ENCODE results near the gene DNAJC5.

The DNAJC5 gene

GRCh38 chr20:63882257-63883200 lies 12.4 kb upstream of the DNAJC5 start:
- no peaks in the 10 kb centered on the region for H3K79me1 ChIP-seq (ENCODE audit: low read length)
- H3K23ac ChIP-seq (ENCODE audit: low read length) = no peak overlapping the region
- no peak overlapping the region for H3K4me3 ChIP-seq (ENCODE audit: low read depth, low read length)
- H3K18ac ChIP-seq (ENCODE audit: low read length) = no peak overlapping the region
- no peak overlapping the region for H4K12ac ChIP-seq (ENCODE audit: low read depth, low read length)
- H3K79me2 ChIP-seq (ENCODE audit: control insufficient read depth, insufficient read depth, low read length, poor library complexity) = no peaks in the 10 kb centered on the region
- H3K4ac ChIP-seq (ENCODE audit: low read depth, low read length) = no peak overlapping the region
- H2BK120ac ChIP-seq (ENCODE audit: insufficient read depth, low read length, poor library complexity) = no peak overlapping the region
- H2AK5ac ChIP-seq (ENCODE audit: low read length) = no peak overlapping the region
- H3K9me3 ChIP-seq (ENCODE audit: insufficient read depth, low read depth, low read length) = no peaks in the 10 kb centered on the region
- no peak overlapping the region for H3K9ac ChIP-seq (ENCODE audit: low read length)
- no peak overlapping the region for H4K91ac ChIP-seq (ENCODE audit: low read depth, low read length)
- DNase-seq = no peak
- H2BK12ac ChIP-seq (ENCODE audit: low read length) = no peak overlapping the region
- no peak overlapping the region for H3K27ac ChIP-seq (ENCODE audit: low read depth, low read length)
- no peaks in the 10 kb centered on the region for H3K27me3 ChIP-seq (ENCODE audit: insufficient read depth, low read length)
- no CpG with 5 or more reads among the region's 28 CpGs for WGBS (ENCODE audit: extremely low coverage, insufficient coverage, insufficient read length)
- H3K36me3 ChIP-seq (ENCODE audit: control insufficient read depth in 1 of 2, insufficient read depth in 2 of 2, low read length in 2 of 2) = peaks cover 82% of the 10 kb centered on the region in 2 experiments
- H4K8ac ChIP-seq (ENCODE audit: low read depth, low read length) = no peak overlapping the region
- no peak overlapping the region for H3K14ac ChIP-seq (ENCODE audit: low read length)
- no peaks in the 10 kb centered on the region for H3K4me1 ChIP-seq (ENCODE audit: control insufficient read depth in 1 of 2, insufficient read depth in 2 of 2, low read length in 2 of 2)
- H2AFZ ChIP-seq (ENCODE audit: insufficient read depth, low read length, poor library complexity) = no peak overlapping the region
- H2BK5ac ChIP-seq (ENCODE audit: low read depth, low read length, poor library complexity) = no peak overlapping the region
- no peak overlapping the region for H3K4me2 ChIP-seq (ENCODE audit: low read length)

- Histone ChIP-seq H3K4me2 (ENCODE audit: low read length) (no peak overlapping the region), H4K91ac (ENCODE audit: low read depth, low read length) (no peak overlapping the region), H3K9ac (ENCODE audit: low read length) (no peak overlapping the region), H3K79me1 (ENCODE audit: low read length) (no peaks in the 10 kb centered on the region), H3K27me3 (ENCODE audit: insufficient read depth, low read length) (no peaks in the 10 kb centered on the region), H2AK5ac (ENCODE audit: low read length) (no peak overlapping the region), H3K4me3 (ENCODE audit: low read depth, low read length) (no peak overlapping the region), H2BK12ac (ENCODE audit: low read length) (no peak overlapping the region), H4K8ac (ENCODE audit: low read depth, low read length) (no peak overlapping the region), H3K79me2 (ENCODE audit: control insufficient read depth, insufficient read depth, low read length, poor library complexity) (no peaks in the 10 kb centered on the region), H3K4ac (ENCODE audit: low read depth, low read length) (no peak overlapping the region), H3K27ac (ENCODE audit: low read depth, low read length) (no peak overlapping the region), H3K23ac (ENCODE audit: low read length) (no peak overlapping the region), H3K4me1 (ENCODE audit: control insufficient read depth in 1 of 2, insufficient read depth in 2 of 2, low read length in 2 of 2) (no peaks in the 10 kb centered on the region), H2AFZ (ENCODE audit: insufficient read depth, low read length, poor library complexity) (no peak overlapping the region), H2BK120ac (ENCODE audit: insufficient read depth, low read length, poor library complexity) (no peak overlapping the region), H3K14ac (ENCODE audit: low read length) (no peak overlapping the region), H3K9me3 (ENCODE audit: insufficient read depth, low read depth, low read length) (no peaks in the 10 kb centered on the region), H4K12ac (ENCODE audit: low read depth, low read length) (no peak overlapping the region), H2BK5ac (ENCODE audit: low read depth, low read length, poor library complexity) (no peak overlapping the region), H3K18ac (ENCODE audit: low read length) (no peak overlapping the region), H3K36me3 (ENCODE audit: control insufficient read depth in 1 of 2, insufficient read depth in 2 of 2, low read length in 2 of 2) (peaks cover 82% of the 10 kb centered on the region in 2 experiments)
- DNase-seq = no peak
- no CpG with 5 or more reads among the region's 6 CpGs for WGBS (ENCODE audit: extremely low coverage, insufficient coverage, insufficient read length)
Measured at GRCh38 chr20:63883201-63883593, 11.7 kb upstream of the DNAJC5 start.

- H3K14ac ChIP-seq (ENCODE audit: low read length) = no peak overlapping the region
- H2BK12ac ChIP-seq (ENCODE audit: low read length) = no peak overlapping the region
- H3K9me3 ChIP-seq (ENCODE audit: insufficient read depth, low read depth, low read length) = no peaks in the 10 kb centered on the region
- H3K18ac ChIP-seq (ENCODE audit: low read length) = no peak overlapping the region
- no peak overlapping the region for H3K4me2 ChIP-seq (ENCODE audit: low read length)
- H4K12ac ChIP-seq (ENCODE audit: low read depth, low read length) = no peak overlapping the region
- H2BK5ac ChIP-seq (ENCODE audit: low read depth, low read length, poor library complexity) = no peak overlapping the region
- peaks cover 0 to 3% of the 10 kb centered on the region in 2 experiments for H3K4me1 ChIP-seq (ENCODE audit: control insufficient read depth in 1 of 2, insufficient read depth in 2 of 2, low read length in 2 of 2)
- no peak overlapping the region for H2BK120ac ChIP-seq (ENCODE audit: insufficient read depth, low read length, poor library complexity)
- no peak overlapping the region for H3K4me3 ChIP-seq (ENCODE audit: low read depth, low read length)
- no peak overlapping the region for H3K9ac ChIP-seq (ENCODE audit: low read length)
- no peak for DNase-seq
- H4K91ac ChIP-seq (ENCODE audit: low read depth, low read length) = no peak overlapping the region
- H2AK5ac ChIP-seq (ENCODE audit: low read length) = no peak overlapping the region
- H3K36me3 ChIP-seq (ENCODE audit: control insufficient read depth in 1 of 2, insufficient read depth in 2 of 2, low read length in 2 of 2) = peaks cover 79% of the 10 kb centered on the region in 2 experiments
- H3K79me2 ChIP-seq (ENCODE audit: control insufficient read depth, insufficient read depth, low read length, poor library complexity) = no peaks in the 10 kb centered on the region
- H3K79me1 ChIP-seq (ENCODE audit: low read length) = no peaks in the 10 kb centered on the region
- H2AFZ ChIP-seq (ENCODE audit: insufficient read depth, low read length, poor library complexity) = no peak overlapping the region
- H3K27me3 ChIP-seq (ENCODE audit: insufficient read depth, low read length) = no peaks in the 10 kb centered on the region
- no peak overlapping the region for H3K23ac ChIP-seq (ENCODE audit: low read length)
- no peak overlapping the region for H3K4ac ChIP-seq (ENCODE audit: low read depth, low read length)
- WGBS (ENCODE audit: extremely low coverage, insufficient coverage, insufficient read length) = no CpG with 5 or more reads among the region's 21 CpGs
- H3K27ac ChIP-seq (ENCODE audit: low read depth, low read length) = no peak overlapping the region
- no peak overlapping the region for H4K8ac ChIP-seq (ENCODE audit: low read depth, low read length)
Measured at GRCh38 chr20:63884506-63885263, 10.2 kb upstream of the DNAJC5 start.

- Histone ChIP-seq H3K4me2 (ENCODE audit: low read length) (no peak overlapping the region), H4K91ac (ENCODE audit: low read depth, low read length) (no peak overlapping the region), H4K8ac (ENCODE audit: low read depth, low read length) (no peak overlapping the region), H3K27me3 (ENCODE audit: insufficient read depth, low read length) (no peaks in the 10 kb centered on the region), H2BK120ac (ENCODE audit: insufficient read depth, low read length, poor library complexity) (no peak overlapping the region), H3K9me3 (ENCODE audit: insufficient read depth, low read depth, low read length) (no peaks in the 10 kb centered on the region), H3K18ac (ENCODE audit: low read length) (no peak overlapping the region), H3K14ac (ENCODE audit: low read length) (no peak overlapping the region), H2BK12ac (ENCODE audit: low read length) (no peak overlapping the region), H3K4me1 (ENCODE audit: control insufficient read depth in 1 of 2, insufficient read depth in 2 of 2, low read length in 2 of 2) (peaks cover 0 to 6% of the 10 kb centered on the region in 2 experiments), H3K4me3 (ENCODE audit: low read depth, low read length) (no peak overlapping the region), H2BK5ac (ENCODE audit: low read depth, low read length, poor library complexity) (no peak overlapping the region), H3K36me3 (ENCODE audit: control insufficient read depth in 1 of 2, insufficient read depth in 2 of 2, low read length in 2 of 2) (peaks cover 83 to 85% of the 10 kb centered on the region in 2 experiments), H3K79me2 (ENCODE audit: control insufficient read depth, insufficient read depth, low read length, poor library complexity) (no peaks in the 10 kb centered on the region), H4K12ac (ENCODE audit: low read depth, low read length) (no peak overlapping the region), H3K9ac (ENCODE audit: low read length) (no peak overlapping the region), H3K27ac (ENCODE audit: low read depth, low read length) (no peak overlapping the region), H3K79me1 (ENCODE audit: low read length) (no peaks in the 10 kb centered on the region), H2AK5ac (ENCODE audit: low read length) (no peak overlapping the region), H2AFZ (ENCODE audit: insufficient read depth, low read length, poor library complexity) (no peak overlapping the region), H3K4ac (ENCODE audit: low read depth, low read length) (no peak overlapping the region), H3K23ac (ENCODE audit: low read length) (no peak overlapping the region)
- DNase-seq = peak; percentile 11 to 58
- WGBS (ENCODE audit: extremely low coverage, insufficient coverage, insufficient read length) = no CpG with 5 or more reads among the region's 27 CpGs
Measured at GRCh38 chr20:63885264-63886053, 9.5 kb upstream of the DNAJC5 start.
